ENCODE results near the gene ASTN2. TPM values are rescaled to one million over a fixed set of nuclear protein-coding genes. Genes with fewer than 3 reads are reported as not detected.

The ASTN2 gene
- total RNA-seq, 1 experiment from 2014 or later: 6.8 TPM

GRCh38 chr9:117018966-117019617 is 395.8 kb downstream of the ASTN2 start:
- DNase-seq (ENCODE audit: low spot score): no peak

DNA sequence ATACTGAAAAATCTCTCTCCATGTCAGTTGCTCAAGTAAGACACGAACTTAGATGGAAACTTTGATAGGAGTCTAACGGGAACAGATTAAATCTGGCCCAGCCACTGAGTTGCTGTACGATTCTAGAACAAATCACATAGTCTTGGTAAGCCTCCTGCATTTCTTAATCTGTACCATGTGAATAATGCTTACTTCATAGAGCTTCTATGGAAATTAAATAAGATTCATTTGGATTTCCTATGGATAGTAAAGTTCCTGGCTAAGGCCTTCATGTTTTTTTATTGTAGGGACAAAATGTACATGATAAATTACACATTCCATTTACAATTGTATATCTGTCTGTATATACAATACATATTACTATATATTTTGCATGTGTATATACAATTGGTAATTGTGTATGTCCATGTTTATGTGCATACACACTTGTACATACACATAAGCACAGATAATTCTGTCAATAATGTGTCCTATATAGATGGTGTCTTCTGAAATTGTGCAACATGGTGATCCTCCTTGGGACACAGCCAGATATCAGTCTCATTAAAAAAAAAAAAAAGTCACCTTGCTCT is 397.4 kb downstream of the ASTN2 start:
- no peak for DNase-seq (ENCODE audit: low spot score)

- no peak for DNase-seq (ENCODE audit: low spot score)
Measured at GRCh38 chr9:117014061-117014460, 400.8 kb downstream of the ASTN2 start.

- no peak for DNase-seq (ENCODE audit: low spot score)
Measured at GRCh38 chr9:117013440-117013995, 401.3 kb downstream of the ASTN2 start.

DNA sequence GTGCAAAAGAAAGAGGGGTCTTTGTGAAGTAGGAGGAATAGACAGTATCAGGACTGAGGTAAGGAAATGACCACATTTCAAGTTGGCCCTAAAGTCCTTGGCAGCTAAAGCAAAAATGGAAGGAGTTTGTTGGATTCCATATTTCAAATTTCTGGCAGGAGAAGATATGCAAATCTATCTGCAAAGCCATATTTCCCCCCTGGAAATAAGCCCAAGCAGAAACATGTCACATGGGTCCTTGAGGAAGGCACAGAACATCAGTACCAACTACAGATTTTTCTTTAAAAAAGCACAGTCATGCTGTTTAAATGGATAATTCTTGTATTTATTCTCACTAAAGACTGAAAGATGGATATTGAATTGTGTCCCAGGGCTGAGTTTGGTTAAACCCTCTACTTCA is 404.8 kb downstream of the ASTN2 start:
- DNase-seq (ENCODE audit: low spot score): no peak

DNA sequence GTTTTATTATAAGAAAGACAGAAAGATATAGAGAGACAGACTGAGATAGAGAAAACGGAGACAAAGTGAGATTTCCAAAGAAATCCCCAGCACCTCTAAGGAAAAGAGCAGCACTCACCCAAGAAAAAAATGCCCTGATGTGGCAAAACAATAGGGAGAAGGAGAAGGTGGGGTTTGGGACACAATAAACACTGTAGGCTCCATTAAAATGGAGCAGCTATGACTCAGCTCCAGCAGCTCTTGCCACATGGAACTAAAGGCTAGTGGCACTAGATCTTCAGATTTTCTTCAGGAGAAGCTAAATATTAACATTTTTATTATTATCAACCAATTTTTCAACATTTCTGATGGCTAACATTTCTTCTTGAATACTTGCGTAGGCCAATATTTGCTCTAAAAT is 406.0 kb downstream of the ASTN2 start:
- DNase-seq (ENCODE audit: low spot score): no peak

GRCh38 chr9:117008461-117008860 is 406.4 kb downstream of the ASTN2 start:
- no peak for DNase-seq (ENCODE audit: low spot score)

DNA sequence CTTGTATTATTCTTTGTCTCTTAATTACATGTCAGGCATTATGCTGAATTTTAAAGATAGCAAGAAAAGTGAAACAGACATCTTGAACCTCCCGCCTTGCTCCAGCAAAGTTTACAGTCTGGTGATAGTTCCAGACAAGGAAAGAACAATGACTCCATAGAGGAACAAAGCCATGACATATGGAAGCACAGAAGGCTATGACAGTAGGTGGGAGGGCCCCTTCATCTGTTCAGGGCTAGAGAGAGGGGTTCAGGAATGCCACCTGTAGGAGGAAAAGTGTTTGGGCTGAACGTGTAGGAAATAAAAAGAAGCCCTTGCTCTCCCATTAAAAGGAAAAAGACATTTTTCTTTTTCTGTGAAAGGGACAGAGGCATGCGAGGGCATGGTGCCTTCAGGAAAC is 412.2 kb downstream of the ASTN2 start:
- DNase-seq (ENCODE audit: low spot score): no peak

DNA sequence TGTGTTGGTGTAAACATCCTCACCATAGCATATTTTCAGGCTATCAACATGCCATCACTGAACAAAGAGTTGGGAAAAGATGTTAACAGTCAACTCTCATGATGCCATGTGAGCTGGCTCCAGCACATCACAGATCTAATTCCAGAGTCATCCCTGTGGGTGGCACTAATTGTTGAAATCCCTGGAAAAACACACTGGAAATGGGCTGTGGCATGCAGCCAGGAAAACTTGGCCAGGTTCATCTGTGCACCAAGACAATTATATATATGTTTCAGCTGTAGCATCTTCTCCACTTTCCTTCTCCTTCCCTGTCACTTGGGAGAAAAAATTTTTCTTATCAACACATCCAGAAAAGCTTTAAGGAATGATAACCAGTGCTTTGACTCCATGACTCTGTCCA is 414.0 kb downstream of the ASTN2 start:
- DNase-seq (ENCODE audit: low spot score): no peak

GRCh38 chr9:117000196-117000723 is 414.6 kb downstream of the ASTN2 start:
- DNase-seq (ENCODE audit: low spot score): no peak

DNA sequence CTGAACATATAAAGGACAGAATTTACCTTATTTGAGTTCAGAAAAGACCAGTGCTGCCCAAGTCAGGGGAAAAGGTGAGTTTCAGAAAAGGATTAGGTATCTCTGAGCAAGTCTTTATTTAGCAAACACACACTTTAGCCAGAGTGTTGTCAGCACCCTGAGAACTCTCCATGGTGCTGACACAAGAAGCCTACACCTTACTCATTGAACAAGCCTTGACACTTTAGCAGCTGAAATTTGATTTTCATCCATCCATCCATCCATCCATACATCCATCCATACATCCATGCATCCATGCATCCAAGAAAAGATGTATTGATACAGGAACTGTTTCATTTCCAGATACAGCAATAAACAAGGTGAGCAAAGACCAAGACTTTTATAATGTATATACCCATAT is 416.6 kb downstream of the ASTN2 start:
- DNase-seq (ENCODE audit: low spot score): no peak

DNA sequence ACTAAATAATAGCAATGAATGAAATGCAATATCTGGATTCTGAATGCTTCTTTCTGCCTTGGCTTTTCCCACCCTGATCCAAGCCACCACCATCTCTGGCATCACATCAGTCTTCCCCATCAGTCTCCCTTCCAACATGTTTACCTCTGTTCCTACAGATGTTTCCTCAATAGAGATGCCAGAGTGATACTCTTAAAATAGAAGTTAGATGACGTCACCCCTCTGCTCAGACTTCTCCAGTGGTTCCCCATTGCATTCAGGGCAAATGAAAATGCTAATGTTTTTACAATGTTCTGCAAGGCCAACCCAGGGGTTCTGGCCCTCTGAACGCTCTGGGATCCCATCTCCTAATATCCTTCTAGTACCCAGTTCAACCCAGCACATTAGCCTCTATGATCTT is 422.0 kb downstream of the ASTN2 start:
- DNase-seq (ENCODE audit: low spot score): no peak

DNA sequence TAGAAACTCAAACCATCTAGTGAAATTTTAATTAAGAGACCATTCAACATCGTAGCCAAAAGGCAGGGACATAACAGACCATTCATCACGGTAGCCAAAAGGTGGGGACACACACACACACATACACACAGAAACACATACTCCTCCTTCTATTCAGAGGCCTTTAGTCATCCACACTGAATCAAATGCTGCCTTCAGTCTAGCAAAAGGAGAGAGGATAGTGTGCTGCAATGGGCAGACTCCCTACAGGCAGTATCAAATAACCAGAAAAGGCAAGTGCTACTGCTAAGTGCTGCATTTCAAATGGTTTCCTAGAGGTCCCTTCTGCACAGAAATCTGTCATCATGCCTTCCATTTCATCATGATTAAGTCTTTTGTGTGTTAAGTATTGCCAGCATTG is 423.8 kb downstream of the ASTN2 start:
- no peak for DNase-seq (ENCODE audit: low spot score)

- DNase-seq (ENCODE audit: low spot score): no peak
Measured at GRCh38 chr9:116990592-116990991, 424.3 kb downstream of the ASTN2 start.

- DNase-seq (ENCODE audit: low spot score): no peak
Measured at GRCh38 chr9:116987721-116988485, 427.0 kb downstream of the ASTN2 start.

DNA sequence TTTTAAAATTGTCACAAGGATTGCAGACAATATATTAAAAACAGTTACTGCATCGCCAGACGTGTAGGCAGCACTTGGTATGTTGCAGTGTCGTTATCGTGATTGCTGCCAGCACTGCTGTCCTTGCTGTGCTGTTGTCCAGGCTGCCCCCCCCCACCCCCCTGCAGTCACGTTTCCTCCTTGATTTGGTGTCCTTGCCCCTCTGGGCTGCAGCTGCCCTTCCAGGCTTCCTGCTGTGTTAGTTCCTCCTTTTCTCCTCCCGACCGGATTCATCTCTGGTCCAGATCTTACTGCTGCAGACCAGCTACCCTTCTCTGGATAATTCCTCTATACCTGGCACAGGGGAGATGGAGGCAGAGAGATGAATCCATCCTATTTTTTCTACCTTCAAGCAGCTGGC is 428.8 kb downstream of the ASTN2 start:
- no peak for DNase-seq (ENCODE audit: low spot score)

- no peak for DNase-seq (ENCODE audit: low spot score)
Measured at GRCh38 chr9:116985596-116985995, 429.3 kb downstream of the ASTN2 start.

GRCh38 chr9:116984111-116984510 is 430.7 kb downstream of the ASTN2 start:
- DNase-seq (ENCODE audit: low spot score): no peak

GRCh38 chr9:116980582-116981120 is 434.2 kb downstream of the ASTN2 start:
- DNase-seq (ENCODE audit: low spot score): no peak

DNA sequence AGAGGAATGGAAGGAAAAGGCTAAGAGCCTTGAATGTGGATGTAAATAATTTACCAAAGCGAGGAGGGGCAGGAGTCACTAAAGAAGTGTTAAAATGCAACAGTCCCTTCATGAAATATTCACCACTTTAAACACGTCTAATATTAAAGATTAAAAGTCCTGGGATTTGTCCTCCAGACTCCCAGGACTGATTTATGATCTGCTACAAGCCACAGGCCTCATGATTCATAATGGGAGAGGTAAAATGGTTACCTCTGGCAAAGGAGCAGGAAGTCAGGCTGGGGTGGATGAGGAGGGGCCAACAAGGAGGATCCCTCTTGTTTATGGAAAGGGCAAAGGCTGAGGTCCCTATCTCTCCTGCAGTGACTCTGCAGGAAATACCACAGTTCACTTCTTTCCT is 435.4 kb downstream of the ASTN2 start:
- no peak for DNase-seq (ENCODE audit: low spot score)

- no peak for DNase-seq (ENCODE audit: low spot score)
Measured at GRCh38 chr9:116978155-116978554, 436.7 kb downstream of the ASTN2 start.

- no peak for DNase-seq (ENCODE audit: low spot score)
Measured at GRCh38 chr9:116975126-116975525, 439.7 kb downstream of the ASTN2 start.

Data from H4 (cell line).